Renal cortical epithelial cell (primary cell): ENCODE measurements around the gene PNKP. TPM values are rescaled to one million over a fixed set of nuclear protein-coding genes. Genes with fewer than 3 reads are reported as not detected.
"Not testable (repeated sequence)": the region's sequence is repeated elsewhere in the genome, so short reads cannot be mapped to it uniquely, and the experiment has no call there.

Experiments
- DNase-seq: peaks from one replicate; pipeline ENCODE4 v3.0.0-alpha.2; 2011; ENCODE audit warnings: low read depth
- total RNA-seq: library from RNA; depleted of rRNA; stranded (reverse); fragments of >200 nt; gene quantifications from 2 replicates; pipeline ENCODE4 v1.2.3, GENCODE V29; 2014

The PNKP gene
- total RNA-seq, 1 donor from 2014 or later = 30.5 TPM

DNA sequence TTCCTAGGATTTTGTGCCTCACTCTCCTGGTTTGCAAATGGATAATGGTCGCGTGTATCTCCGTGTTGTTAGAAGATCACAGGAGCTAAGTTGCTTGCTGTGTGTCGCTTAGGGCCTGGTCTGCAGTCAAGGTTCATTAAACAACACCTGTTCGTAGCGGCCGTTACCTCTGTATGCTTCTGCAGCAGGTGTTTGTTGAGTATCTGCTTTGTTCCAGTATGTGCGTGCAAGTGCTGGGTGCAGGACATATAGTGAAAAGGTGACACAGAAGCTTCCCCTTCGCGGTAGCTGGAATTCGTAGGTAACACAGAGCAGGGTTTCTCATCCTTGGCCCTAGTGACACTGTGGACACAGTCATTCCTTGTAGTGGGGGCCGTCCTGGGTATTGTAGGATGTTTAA lies 43.9 kb downstream of the PNKP start:
- no peak for DNase-seq

DNA sequence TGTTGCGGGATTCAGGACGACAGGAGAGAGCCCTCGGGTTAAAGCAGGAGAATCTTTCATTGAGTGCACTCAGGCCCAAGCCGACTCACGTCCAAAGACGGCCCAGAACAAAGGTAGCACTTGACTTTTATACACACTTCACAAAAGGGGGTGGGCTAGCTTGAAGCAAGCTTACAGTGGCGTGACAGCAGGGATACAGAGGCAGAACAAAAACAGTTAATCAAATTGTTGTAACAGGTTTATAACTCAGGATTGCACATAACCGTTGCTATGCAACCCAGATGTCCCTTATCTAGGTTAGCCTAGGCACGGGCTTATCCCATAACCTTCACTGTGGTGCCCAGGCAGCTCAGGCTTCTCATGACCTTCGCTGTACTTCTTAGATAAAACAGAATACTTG lies 47.3 kb downstream of the PNKP start:
- DNase-seq = no peak

DNA sequence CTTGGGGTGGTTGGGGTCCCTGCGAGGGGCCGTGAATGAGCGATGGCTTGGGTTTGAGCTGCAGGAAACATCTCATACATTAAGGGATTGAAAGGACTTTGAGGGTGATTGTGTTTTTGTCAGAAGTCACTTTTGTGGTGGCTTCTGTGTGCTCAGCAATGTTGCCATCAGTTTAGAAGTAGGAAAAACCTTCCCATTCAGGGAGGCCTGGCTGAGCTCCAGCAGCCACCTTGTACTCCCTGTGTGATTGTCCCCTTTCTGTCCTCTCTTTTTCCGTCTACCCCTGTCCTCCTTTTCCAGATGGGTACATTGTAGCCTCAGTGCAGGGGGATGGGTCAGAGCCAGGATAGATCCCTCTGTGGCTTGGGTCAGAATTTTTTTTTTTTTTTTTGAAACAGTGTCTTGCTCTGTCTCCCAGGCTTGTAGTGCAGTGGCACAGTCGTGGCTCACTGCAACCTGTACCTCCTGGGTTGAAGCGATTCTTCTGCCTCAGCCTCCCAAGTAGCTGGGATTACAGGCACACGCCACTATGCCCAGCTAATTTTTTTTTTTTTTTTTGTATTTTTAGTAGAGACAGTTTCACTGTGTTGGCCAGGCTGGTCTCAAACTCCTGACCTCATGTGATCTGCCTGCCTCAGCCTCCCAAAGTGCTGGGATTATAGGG lies 47.8 kb downstream of the PNKP start:
- not testable (repeated sequence) for DNase-seq

DNA sequence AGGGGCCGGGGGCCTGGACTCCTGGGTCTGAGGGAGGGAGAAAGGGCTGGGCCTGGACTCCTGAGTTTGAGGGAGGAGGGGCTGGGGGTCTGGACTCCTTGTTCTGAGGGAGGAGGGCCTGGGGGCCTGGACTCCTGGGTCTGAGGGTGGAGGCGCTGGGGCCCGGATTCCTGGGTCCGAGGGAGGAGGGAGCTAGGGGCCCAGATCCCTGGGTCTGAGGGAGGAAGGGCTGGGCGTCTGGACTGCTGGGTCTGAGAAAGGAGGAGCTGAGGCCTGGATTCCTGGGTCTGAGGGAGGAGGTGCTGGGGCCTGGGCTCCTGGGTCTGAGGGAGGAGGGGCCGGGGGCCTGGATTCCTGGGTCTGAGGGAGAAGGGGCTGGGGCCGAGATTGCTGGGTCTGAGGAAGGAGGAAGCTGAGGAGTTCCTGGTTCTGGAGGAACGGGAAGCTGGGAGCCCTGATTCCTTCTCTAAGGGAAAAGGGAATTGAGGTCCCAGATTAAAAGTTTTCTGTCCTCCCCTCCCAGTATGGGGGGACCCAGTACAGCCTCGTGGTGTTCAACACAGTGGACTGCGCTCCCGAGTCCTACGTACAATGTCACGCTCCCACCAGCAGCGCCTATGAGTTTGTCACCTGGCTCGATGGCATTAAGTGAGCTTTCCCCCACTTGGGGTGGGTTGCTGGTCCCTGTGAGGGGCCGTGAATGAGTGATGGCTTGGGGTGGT lies 48.6 kb downstream of the PNKP start:
- DNase-seq = no peak

DNA sequence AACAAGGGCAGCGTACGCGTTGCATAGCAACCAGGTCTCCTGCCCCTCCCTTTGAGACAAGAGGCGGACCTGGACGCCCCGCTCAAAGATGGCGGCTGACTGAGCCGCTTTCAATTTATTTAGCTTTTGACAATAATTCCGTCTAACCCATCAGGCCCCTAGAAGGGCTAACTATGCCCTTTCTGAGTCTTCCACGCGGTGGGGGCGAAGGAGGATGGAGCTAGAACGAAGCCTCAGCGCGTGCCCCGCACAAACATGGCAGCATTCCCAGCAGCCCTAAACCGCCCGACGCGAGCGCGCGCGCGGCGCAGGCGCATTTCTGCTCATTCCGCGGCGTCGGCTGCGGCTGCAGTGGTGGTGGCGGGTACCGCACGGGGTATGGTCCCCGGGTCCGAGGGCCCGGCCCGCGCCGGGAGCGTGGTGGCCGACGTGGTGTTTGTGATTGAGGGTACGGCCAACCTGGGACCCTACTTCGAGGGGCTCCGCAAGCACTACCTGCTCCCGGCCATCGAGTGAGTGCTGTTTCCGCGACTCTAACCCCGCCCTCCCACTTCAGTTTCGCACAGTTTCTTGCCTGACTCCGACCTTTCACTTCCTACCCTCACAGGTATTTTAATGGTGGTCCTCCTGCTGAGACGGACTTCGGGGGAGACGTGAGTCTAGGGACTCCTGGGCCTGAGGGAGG lies 49.3 kb downstream of the PNKP start, which contains the start of gene MED25:
MED25 (plus strand) TSS at position 326 of the 685 bp plus-strand sequence; CDS start at position 379, 53 bp downstream.
- DNase-seq = peak; percentile 71

DNA sequence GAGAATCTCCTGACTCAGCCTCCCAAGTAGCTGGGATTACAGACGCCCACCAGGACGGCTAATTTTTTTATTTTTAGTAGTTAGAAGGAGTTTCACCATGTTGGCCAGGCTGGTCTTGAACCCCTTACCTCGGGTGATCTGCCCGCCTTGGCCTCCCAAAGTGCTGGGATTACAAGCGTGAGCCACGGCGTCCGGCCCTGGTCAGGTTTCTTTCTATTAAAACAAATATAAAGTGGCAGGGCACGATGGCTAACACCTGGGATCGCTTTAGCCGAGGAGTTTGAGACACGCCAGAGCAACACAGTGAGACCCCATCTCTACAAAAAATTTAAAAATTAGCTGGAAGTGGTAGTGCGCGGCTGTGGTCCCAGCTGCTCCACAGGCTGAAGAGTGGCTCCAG lies 50.8 kb downstream of the PNKP start:
- no peak for DNase-seq

DNA sequence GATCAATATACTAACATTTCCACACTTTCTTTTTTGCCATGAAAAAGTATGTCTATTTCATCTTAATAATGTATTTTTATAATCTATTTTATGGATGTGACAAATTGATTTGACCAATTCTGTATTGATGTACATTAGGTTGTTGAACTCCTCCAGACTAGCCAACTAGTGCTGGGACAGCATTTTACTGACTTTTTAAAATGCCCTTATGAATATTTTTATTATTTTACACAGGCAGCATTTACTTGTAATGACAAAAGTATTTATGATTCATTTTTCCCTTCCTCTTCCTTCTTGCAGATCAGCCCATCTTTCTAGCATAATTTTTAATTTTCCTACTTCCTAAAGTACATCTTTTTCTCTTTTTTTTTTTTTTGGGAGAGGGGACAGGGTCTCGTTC lies 53.4 kb downstream of the PNKP start:
- no peak for DNase-seq

DNA sequence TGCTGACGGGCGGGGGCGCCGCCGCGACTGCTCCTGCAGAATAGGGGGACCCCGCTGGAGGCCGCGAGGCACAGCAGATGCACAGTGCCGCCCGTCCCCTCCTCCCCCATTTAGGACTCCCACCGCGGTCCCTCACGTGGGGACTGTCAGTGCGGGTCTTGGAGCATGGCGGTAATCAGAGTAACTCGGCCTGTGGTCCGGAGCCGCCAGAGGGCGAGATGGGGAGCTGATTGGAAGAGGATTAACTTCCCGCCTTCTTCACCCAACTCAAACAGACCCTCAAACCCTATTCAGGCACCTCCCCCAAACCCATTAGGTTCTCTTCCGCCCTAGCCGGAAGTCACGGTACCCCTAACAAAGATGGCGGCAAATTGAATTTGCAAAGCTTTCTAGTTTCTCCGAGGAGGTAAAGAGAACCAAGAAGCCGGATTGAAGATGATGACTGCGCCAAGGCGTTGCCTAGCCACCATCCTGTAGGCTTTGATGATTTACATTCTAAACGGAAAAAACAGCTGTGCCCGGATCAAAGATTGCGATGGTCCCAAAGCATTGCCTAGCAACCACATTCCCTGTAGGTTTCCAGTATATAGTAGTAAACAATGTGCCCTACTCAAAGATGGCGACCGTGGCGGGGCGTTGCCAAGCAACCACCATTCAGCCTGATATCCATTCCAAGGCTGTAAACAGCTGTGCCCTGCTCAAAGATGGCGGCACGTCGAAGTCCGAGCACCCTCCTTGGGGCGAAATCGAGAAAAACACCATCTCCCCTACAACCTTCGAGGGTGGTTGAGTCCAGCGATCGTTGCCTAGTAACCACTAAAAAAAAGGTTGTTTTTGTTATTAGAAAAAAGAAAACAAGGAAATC lies 54.1 kb downstream of the PNKP start, which contains the start of gene FUZ:
FUZ (minus strand) TSS at position 296 of the 865 bp plus-strand sequence; CDS start at position 110, 186 bp downstream.
- peak; percentile 97 for DNase-seq

DNA sequence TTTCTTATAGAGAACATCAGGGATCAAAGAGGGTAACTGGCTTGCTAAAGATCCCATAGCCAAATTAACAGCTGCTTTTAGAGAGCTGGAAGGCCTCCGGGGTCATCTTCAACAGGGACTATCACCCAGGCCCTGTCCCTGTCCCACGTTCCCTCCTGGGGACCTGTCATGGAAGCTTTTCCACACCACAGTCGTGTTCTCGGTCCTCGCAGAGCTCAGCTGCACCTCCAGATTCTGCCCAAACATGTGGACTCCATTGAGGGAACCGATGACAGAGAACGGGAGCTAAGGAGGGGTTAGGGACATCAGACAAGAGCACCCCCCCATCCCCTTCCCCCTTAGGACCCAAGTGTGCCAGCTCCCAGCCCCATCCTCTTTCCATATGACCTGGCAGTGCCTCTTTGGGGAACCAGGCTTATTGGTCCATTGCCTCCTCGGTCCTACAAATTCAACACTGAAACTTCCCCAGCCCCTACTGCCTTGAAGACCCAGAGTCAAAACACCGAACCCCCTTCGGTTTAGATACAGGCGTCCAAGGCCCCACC lies 54.9 kb downstream of the PNKP start:
- no peak for DNase-seq

DNA sequence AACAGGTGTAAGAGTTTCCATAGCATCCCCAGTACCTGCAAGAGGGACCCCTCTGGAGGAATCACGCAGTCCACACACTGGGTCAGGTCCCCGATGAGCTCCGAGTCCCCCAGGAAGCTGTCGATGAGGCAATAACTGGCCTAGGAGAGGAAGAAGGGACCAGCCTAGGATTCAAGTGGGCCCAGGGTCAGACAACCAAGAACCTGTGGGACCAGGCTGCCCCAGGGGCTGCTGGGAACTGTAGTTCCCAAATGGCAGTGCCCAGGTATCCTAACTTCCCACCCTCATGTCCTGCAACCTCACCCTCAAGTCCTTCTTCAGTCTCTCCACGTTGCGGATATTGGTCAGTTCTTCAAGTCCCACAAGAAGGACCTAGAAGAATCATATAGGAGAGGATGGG lies 56.0 kb downstream of the PNKP start:
- no peak for DNase-seq

Other genes with a start within 250 kb of the PNKP start
- 32.5 and 40.5 TPM in 2 replicates for gene RRAS, start 227.4 kb downstream of the PNKP start, total RNA-seq
- 12.5 and 50.9 TPM in 2 replicates for gene SCAF1, start 225.4 kb downstream of the PNKP start, total RNA-seq
- gene IRF3, start 201.7 kb downstream of the PNKP start, total RNA-seq = 68.4 and 89.3 TPM in 2 replicates
- gene BCL2L12, start 201.6 kb downstream of the PNKP start, total RNA-seq = 1.9 and 5.9 TPM in 2 replicates
- 205 and 483 TPM in 2 replicates for gene PRMT1, start 190.3 kb downstream of the PNKP start, total RNA-seq
- 0.35 TPM in 2 replicates for gene ADM5, start 178.0 kb downstream of the PNKP start, total RNA-seq
- 1.9 and 2.5 TPM in 2 replicates for gene CPT1C, start 176.5 kb downstream of the PNKP start, total RNA-seq
- gene TSKS, start 104.3 kb downstream of the PNKP start, total RNA-seq = not detected in 2 replicates
- 43.2 and 98.0 TPM in 2 replicates for gene AP2A1, start 100.6 kb downstream of the PNKP start, total RNA-seq
- 13.4 and 24.2 TPM in 2 replicates for gene FUZ, start 54.3 kb downstream of the PNKP start, total RNA-seq
- gene MED25, start 49.3 kb downstream of the PNKP start, total RNA-seq = 18.8 and 66.7 TPM in 2 replicates
- gene PTOV1, start 16.4 kb downstream of the PNKP start, total RNA-seq = 28.3 and 106 TPM in 2 replicates
- gene AKT1S1, start 9.8 kb upstream of the PNKP start, total RNA-seq = 3.5 and 10.8 TPM in 2 replicates
- gene TBC1D17, start 10.1 kb upstream of the PNKP start, total RNA-seq = 12.1 and 13.7 TPM in 2 replicates
- gene IL4I1, start 29.3 kb upstream of the PNKP start, total RNA-seq = 4.9 and 25.7 TPM in 2 replicates
- gene ATF5, start 61.6 kb upstream of the PNKP start, total RNA-seq = 6.3 and 8.7 TPM in 2 replicates
- 28.1 and 46.0 TPM in 2 replicates for gene NUP62, start 61.9 kb upstream of the PNKP start, total RNA-seq
- not detected in 2 replicates for gene SIGLEC11, start 93.6 kb upstream of the PNKP start, total RNA-seq
- gene VRK3, start 157.8 kb upstream of the PNKP start, total RNA-seq = 19.8 and 32.9 TPM in 2 replicates
- gene ZNF473, start 158.4 kb upstream of the PNKP start, total RNA-seq = 9.0 and 16.1 TPM in 2 replicates